GM18520 (cell line): Measurements from ENCODE around the gene LRSAM1.

Experiments
- ATAC-seq: cut with Tn5 transposase; IDR thresholded peaks from one replicate; pipeline ENCODE4 v1.9.1; 2021; ENCODE audit not compliant: unreplicated experiment

Gene LRSAM1

GRCh38 chr9:127450830-127451607, at the start of gene LRSAM1, which contains the start of gene RPL12:
Gene LRSAM1, plus strand, starts transcription at chr9:127451510. Its CDS starts 3,018 bp downstream, at chr9:127454528.
Gene RPL12, minus strand, starts transcription at chr9:127451406. Its CDS starts 89 bp downstream, at chr9:127451317.
- peak; percentile 36 for ATAC-seq

- no peak for ATAC-seq
These were observed 48.8 kb upstream of the LRSAM1 start for GRCh38 chr9:127402401-127403090.

- no peak for ATAC-seq
These were observed 47.7 kb upstream of the LRSAM1 start for GRCh38 chr9:127403507-127404192.

- no peak for ATAC-seq
These were observed 46.7 kb upstream of the LRSAM1 start for GRCh38 chr9:127404631-127405030.

- no peak for ATAC-seq
These were observed 45.8 kb upstream of the LRSAM1 start for GRCh38 chr9:127405344-127406125.

GRCh38 chr9:127406799-127407491, 44.4 kb upstream of the LRSAM1 start:
- ATAC-seq: no peak

- no peak for ATAC-seq
These were observed 43.8 kb upstream of the LRSAM1 start for GRCh38 chr9:127407492-127407843.

GRCh38 chr9:127411122-127411521, 40.2 kb upstream of the LRSAM1 start:
- no peak for ATAC-seq

GRCh38 chr9:127415141-127415540, 36.2 kb upstream of the LRSAM1 start:
- no peak for ATAC-seq

- ATAC-seq: no peak
These were observed 35.7 kb upstream of the LRSAM1 start for GRCh38 chr9:127415657-127416056.

GRCh38 chr9:127417131-127418036, 33.9 kb upstream of the LRSAM1 start:
- no peak for ATAC-seq

GRCh38 chr9:127418037-127418471, 33.3 kb upstream of the LRSAM1 start:
- no peak for ATAC-seq

- no peak for ATAC-seq
These were observed 32.0 kb upstream of the LRSAM1 start for GRCh38 chr9:127419348-127419747.

GRCh38 chr9:127421057-127421456, 30.3 kb upstream of the LRSAM1 start:
- no peak for ATAC-seq

GRCh38 chr9:127422133-127422782, 29.1 kb upstream of the LRSAM1 start:
- ATAC-seq: no peak

- ATAC-seq: no peak
These were observed 28.5 kb upstream of the LRSAM1 start for GRCh38 chr9:127422787-127423186.

GRCh38 chr9:127423476-127423933, 27.8 kb upstream of the LRSAM1 start:
- no peak for ATAC-seq

GRCh38 chr9:127423934-127424675, 27.2 kb upstream of the LRSAM1 start, which contains the start of gene ZNF79:
Gene ZNF79, plus strand, starts transcription at chr9:127424382. Its CDS starts 406 bp downstream, at chr9:127424788.
- ATAC-seq: peak; percentile 81
